NCI-H82 treated with DMSO at 0.1 percent for 48 hours (cell line): ENCODE results near the gene GPR146.

Experiments
- DNase-seq: peaks from one replicate; lab custom pipeline; 2025; ENCODE audit not compliant: unreplicated experiment; lab: John Stamatoyannopoulos, UW

Gene GPR146

DNA sequence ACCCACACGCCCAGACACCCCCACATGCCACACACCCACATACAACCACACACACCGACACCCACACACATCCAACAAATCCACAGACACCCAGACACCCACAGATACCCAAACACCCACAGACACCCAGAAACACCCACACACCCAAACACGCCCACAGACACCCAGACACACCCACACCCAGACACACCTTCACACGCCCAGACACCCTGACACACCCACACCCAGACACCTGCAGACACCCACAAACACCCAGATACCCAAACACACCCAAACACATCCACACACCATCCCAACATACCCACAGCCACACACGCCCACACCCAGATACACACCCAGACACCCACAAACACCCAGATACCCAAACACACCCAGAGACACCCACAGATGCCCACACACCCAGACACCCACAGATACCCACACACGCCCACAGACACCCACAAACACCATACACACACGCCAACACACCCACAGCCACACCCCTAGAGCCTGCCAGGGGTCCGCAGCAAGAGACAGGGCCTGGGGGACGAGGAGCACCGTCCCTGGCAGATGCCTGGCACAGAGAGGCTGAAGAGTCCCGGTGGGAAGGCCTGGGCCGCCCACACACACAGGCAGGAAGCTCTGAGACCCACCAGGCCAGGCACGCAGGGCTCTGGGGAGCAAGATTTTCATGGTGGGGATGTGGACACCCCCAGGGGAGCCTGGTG lies 32.9 kb upstream of the GPR146 start:
- no peak for DNase-seq

DNA sequence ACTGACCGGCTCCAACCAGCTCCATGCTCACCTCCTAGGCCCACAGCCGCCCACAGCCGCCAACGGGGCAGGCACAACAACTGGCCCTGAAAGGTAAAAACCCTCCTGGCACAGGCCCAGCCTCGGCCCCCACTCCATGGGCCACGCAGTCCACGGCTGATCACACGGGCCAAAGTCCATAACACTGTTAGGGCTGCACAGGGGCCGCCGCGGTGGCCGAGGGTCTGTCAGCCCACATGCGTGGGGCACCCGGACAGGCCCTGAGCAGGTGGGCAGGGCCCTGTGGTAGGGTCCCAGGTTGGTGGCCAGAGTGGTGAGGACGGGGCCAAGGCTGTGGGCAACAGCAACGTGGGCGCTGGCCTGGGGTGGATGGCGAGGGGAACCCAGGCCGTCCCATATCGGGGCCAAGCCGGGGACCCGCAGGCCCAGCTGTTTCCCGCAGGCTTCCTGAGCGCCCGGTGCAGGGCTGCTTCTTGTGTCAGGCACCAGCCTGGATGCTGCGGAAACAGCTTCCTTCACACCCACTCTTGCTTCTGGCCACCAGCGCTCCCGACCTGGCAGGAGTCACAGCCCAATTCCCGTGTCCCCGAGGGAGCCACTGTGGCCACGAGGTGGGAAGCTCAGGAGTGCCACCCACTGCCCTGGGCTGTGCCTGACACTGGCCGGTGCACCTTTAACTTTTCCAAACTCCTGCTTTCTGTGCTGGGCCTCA lies 32.2 kb upstream of the GPR146 start:
- no peak for DNase-seq

DNA sequence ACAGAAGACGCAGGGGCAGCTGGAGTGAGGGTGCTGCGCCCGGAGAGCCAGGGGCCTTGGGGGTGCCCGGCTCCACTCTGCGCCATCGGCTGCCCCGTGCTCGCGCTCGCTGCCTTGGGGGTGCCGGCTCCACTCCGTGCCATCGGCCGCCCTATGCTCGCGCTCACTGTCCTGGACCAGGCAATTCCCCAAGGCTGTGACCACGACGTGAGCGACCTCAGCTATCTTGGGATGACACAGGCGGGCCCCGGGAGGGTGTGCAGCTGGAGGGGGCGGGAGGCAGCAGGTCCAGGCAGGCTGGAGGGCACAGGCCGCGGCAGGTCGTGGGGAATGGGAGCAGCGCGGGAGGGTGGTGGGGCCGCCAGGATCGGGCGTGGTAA lies 31.6 kb upstream of the GPR146 start:
- no peak for DNase-seq

DNA sequence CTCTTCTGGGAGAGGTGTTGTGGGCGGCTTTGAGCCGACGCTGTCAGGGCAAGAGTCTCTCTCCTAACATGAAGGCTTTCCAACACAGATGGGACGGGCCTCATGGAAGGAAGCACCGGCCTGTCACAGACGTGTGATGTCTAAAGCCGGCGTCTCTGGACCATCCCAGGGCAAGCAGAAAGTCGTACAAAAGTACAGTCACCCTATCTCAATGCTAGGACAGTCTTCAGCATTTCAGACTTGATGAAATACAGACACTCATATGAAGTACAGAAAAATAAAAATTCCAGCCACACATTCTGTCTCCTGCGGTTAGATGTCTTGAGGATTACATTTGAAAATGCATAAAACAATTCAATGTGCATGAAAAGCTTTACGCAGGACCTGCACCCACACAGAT lies 30.8 kb upstream of the GPR146 start:
- DNase-seq: no peak

DNA sequence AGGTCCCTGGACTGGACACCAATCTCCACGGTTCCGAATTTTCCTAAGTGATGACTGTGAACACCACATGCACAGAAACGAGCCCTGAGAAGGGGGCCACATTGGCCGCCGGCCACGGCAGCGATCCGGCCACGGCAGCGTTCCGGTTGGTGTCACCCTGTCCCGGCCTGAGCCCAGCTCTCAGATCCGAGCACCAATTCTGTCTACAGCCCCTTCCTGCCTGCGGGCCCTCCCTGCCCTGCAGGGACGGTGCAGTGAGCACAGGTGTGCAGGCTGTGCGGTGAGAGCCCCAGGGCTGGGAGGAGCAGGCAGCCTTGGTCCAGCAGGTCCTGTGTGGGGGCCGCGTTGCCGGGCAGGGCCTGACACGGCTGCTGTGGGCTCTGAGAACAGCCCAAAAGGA lies 29.7 kb upstream of the GPR146 start:
- no peak for DNase-seq

DNA sequence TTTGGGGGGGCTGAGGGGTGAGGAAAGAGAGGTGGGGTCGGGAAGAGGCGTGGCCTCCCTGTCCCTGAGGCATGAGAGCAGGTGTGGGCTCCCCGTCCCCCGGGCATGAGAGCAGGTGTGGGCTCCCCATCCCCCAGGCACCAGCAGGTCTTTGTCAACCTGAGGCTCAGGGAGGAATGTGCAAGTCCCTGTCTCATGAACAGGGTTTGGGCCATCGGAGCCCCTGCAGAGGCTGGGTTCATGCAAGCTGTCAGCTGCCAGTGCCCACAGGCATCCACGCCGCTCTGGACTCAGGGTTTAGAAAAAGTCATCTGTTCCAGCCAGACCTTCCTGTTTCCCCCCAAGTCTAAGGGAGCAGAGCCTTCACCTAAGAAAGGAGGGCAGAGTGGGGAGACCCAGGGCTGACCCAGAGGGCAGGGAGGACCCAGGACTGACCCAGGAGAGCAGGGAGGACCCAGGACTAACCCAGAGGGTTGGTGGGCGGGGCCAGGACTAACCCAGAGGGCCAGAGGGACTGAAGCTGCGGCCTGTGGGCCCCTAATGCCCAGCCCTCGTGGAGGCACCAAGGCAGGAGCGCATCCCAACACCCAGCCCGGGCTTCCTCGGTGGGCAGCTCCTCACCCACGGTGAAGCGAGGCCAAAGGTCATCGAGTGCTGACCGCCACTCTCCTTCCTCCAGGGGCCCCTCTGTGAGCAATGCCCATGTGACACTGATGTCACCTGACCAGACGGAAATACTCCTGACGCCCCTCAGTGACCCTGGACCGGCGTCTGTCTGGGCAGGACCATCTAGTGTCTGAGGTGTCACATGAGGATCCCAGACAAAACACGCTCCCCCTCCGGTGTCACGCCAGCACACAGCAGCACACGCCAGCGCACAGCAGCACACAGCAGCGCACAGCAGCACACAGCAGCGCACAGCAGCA lies 28.9 kb upstream of the GPR146 start:
- DNase-seq: no peak

DNA sequence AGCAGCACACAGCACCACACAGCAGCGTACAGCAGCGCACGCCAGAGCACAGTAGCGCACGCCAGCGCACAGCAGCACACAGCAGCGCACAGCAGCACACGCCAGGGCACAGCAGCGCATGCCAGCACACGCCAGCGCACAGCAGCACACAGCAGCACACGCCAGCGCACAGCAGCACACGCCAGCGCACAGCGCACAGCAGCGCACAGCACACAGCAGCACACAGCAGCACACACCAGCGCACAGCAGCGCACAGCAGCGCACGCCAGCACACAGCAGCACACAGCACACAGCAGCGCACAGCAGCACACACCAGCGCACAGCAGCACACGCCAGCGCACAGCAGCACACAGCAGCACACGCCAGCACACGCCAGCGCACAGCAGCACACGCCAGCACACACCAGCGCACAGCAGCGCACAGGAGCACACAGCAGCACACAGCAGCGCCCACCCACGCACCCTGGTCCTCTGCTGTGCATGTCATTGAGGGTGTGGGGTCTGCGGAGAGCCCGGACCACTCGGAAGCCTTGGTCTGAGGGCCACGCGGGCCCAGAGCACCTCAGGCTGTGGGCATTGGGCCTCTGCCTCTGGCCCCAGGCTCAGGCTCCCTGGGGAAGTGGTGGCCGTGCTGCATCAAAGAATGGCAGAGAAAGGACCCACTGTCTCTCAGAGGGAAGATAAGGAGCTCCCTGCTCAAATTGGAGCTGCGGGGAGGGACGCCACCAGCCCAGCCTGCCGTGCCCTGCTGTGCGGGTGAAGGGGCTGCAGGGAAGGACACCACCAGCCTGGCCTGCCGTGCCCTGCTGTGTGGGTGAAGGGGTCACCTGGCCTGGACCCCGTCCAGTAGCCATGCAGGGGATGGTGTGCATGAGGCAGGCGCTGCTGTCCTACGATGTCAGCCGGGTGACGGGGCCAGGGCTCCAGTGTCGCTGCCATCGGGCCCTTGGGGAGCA lies 27.5 kb upstream of the GPR146 start:
- no peak for DNase-seq

DNA sequence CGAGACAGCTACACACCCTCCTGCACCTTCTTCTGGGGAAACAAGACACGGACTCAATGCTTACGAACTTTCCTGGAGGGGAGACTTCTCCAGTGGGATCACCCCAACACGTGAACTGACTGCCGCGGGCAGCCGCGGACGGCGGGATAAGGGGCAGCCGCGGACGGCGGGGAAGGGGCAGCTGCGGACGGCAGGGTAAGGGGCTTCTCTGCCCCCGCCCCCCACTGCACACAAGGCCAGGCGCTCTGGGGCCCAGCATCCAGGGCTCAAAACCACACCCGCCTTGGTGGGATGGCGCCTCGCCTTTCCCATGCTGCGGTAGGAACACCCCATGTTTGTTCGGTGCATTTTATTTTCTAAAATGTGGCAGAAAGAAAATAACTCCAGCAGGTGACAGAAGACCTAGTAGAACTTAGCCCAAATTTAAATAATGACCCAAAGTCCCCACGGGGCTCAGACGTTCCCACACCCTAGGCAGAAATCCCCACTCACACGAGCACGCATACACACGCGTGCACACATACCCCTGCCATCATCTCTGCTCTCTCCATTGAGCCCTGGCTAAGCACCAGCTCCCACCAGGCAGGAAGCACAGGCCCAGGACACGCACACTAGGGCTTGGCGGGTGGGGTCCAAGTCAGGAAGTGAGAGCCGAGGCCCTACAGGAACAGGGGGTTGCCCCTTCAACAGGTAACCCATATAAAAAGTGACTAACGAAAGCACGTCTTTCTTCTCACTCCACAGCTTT lies 26.6 kb upstream of the GPR146 start:
- no peak for DNase-seq

DNA sequence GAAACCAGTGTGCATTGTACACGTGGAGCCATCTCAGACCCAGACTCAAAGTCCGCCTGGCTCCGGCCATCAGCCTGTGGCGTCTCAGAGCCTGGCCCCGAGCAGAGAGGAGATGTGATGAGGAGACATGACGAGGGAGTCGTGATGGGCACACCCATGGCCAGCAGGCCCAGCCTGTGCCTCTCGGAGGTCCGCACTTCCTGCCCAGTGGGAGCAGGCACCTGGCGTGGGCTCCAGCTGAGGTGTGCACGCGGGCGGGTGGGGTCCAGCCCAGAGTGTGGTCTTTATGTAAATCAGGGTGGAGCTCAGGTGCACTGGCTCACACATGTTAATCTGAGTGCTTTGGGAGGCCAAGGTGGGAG lies 26.0 kb upstream of the GPR146 start:
- no peak for DNase-seq

DNA sequence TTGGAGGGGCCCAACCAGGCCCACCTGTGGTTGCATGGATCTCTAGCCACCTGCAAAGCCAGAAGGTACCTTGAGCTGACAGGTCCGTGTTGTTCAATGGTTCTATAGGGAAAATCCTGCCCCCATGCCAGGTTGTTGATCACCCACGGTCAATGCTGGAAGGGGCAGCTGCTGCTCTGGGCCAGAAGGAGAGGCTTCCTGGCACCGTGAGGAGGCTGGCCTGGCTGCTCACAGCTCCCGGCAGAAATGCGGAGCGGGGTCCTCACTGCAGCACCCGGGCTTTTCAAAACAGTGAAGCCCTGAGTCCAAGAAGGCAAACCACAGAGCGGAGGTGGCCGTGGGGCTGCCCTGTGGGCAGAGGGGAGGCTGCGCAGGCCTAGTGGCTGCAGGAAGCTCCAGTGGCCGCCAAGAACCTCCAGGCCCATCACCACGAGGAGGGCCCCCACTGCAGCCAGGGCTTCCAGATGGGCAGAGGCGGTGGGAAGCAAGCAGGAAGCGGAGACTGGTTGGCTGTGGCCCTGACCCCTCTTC lies 25.0 kb upstream of the GPR146 start:
- DNase-seq: no peak

DNA sequence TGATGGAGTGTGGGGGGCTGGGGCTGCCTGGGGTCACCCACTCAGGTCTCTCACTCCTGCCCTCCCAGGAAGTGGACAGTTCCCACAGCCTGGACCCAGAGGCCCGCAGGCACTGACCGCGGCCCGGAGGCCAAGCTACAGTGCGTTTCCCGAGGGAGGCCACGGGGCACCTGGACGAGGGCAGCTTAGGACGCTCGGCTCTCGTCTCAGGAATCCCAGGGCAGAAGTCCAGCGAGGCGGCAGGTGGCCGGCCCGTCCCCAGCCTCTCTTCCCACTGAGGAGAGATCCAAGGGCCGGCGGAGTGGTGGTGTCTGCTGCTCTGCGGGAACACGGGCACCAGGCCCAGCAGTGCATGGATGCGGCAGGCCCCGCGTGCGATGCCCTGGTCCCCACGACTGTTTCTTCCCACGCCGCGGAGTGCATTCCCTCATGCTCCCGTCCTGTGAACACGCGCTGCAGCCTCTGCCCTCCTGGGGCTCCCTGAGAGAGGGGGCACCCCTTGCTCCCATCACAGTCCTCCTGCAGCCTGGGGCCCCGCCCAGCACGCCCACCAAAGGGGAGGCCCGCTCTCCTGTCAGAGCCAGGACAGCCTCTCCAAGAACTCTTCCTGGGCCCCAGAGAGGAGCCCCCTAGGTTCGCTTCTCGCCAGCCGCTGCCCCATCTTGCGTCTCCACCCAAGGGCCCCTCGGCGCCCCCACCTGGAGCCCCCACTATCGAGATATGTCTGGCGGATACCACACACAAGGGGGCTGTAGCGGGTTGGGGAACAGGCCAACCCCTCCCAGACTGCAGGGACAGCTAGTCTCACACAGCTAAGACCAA lies 24.3 kb upstream of the GPR146 start:
- DNase-seq: no peak

DNA sequence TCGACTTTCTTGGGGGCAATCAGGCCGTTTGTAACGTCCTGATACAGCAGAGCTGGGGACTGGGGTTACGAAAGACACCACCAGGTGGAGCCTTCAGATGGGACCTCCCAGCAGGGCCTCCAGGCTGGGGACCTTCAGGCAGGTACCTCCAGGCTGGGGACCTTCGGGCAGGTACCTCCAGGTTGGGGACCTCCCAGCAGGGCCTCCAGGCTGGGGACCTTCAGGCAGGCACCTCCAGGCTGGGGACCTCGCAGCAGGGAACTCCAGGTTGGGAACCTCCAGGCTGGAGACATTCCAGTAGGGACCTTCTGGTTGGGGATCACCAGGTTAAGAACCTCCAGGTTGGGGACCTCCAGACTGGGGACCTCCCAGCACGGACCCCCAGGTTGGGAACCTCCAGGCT lies 23.5 kb upstream of the GPR146 start:
- DNase-seq: no peak

DNA sequence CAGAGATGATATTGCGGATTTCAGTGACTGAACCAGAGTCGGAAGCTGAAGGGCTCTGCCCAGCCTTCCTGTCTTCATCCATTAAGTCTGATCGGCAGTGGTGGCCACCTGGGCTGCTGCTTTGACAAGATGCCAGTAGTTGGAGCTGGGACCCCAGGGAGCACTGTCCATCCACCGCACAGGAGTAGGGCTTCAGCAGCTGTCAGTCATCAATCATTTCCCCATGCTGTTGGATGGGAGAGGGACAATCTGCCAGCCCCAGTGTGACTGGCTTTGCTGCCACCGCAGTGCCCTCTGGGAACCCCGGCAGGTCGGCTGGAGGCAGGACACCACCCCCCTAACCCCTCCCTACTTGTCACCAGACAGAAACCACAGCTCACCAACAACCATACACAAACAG lies 23.0 kb upstream of the GPR146 start:
- DNase-seq: no peak

DNA sequence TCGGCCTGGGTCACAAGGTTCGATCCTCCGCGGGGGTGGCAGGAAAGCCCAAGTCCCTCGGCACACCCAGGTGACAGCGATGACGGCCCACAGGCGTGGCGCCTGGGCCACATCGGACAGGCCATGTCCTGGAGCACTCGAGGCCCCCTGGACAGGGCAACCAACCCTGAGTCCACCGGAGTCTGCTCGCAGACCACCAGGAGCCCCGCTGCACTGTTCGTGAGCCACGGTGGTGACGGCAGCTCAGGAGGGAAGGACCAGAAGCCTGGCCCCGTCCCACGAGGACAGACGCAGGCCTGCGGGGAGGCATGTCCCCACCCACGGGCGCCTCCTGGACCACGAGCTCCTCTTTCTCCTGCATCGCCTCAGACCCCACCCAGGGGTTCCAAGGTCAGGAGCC lies 22.4 kb upstream of the GPR146 start:
- no peak for DNase-seq

DNA sequence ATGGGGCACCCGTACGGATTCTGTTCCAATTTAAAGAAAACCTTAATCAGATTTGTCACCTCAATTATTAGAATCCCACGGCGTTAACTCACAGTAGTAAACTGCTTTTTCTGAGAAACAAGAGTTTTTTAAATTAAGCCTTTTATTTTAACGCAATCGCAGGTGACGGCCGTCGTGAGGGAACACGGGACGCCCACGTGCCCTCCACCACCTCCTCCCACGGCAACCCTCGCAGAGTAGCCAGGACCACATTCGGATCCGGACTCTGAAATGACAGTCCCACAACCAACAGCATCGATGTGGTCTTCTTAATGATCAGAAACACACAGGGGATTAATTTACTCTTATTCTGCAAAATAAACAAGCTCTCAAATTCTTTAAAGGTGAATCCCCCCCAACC lies 22.0 kb upstream of the GPR146 start:
- no peak for DNase-seq

DNA sequence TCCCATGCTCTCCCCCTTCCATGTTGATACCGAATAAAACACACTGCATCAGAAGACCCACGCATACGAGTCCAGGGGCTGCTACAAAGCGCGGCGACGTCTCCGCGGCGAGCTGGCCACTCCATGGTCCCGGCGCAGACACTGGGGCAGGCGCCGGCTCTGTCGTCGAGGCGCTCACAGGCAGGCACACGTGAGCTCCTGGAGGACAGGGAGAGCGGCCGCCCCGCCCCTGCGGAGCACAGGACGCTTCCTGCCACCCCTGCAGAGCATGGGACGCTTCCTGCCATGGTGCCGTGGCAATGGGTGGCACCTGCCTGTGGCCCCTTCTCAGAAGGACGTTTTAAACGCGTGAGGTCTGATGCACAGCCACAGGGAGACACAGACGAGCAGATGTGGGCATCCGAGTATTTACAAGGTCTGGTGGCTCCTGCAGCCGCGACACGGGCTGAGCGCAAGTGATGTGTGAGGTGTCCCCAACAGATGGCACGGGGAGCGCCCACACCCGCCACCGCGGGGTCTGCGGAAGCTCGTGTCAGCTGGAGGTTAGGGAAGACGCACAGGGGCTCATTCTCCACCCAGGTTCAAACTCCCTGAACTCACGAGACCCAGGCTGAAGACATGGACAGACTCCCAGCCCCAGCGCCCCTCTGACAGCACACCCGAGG lies 21.4 kb upstream of the GPR146 start:
- DNase-seq: no peak

DNA sequence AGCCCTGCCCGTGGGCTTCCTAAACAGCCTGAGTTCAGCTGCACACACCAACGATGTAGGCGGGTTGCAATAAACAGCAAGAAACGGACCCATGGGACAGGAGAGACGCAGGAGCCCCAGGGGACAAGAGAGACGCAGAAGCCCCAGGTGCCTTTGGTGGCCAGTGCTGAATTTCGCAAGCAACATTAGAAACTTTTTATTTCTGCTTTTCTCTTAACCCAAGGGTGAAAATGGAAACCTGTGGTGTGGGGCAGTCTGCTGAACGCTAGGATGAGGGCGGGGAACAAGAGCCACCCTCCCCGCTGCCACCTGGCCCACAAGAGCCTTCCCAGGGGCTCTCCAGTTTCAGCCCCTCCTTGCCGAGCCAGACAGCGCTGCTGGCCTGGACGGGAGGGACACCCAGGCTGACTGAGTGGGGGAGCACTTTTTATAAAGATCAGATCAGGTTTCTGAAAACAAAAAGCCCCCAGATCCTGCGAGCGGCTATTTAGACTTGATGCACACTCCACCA lies 20.0 kb upstream of the GPR146 start:
- no peak for DNase-seq
